Measurements from ENCODE around the gene PTPRM. TPM values are rescaled to one million over a fixed set of nuclear protein-coding genes. Genes with fewer than 3 reads are reported as not detected.

PTPRM gene
- total and polyA plus RNA-seq, 7 donors = 3.9 to 151 (median 62.8) TPM

DNA sequence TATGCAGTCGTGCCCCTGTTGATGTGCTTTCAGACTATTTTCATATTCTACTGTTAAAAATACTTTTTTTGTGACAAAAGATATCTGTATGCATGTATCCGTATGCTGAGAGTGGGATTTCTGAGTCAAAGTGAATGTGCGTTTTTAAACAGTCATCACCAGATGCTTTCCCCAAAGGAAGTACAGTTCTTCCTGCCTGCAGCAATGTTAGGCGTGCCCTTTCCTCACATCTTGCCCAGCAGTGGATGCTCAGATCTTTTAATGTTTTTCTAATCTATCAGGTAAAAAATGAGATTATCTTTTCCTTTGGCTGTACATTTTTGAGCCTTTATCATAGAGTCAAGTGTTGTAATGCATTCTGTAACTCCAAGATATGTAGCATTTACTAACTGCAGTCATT, 111.7 kb downstream of the PTPRM start:
- Histone ChIP-seq H3K4me1 (peaks cover 0 to 15% (median 7%) of the 10 kb centered on the region in 4 donors), H3K36me3 (no peaks in the 10 kb centered on the region), H3K27me3 (no peaks in the 10 kb centered on the region), H3K27ac (no peak overlapping the region), H3K9me3 (no peaks in the 10 kb centered on the region), H3K4me3 (no peak overlapping the region)
- 64 to 83% methylated on average over 4 of the region's 4 CpGs for WGBS, 2 donors
- intact Hi-C loops (cut with DNase I) = no loop called here
- no peak for DNase-seq
- TF ChIP-seq POLR2AphosphoS5 (IDR thresholded peaks at IDR 0.05) = no peak
- TF ChIP-seq POLR2A (IDR thresholded peaks at IDR 0.05) = no peak
- TF ChIP-seq, protein P1, sequence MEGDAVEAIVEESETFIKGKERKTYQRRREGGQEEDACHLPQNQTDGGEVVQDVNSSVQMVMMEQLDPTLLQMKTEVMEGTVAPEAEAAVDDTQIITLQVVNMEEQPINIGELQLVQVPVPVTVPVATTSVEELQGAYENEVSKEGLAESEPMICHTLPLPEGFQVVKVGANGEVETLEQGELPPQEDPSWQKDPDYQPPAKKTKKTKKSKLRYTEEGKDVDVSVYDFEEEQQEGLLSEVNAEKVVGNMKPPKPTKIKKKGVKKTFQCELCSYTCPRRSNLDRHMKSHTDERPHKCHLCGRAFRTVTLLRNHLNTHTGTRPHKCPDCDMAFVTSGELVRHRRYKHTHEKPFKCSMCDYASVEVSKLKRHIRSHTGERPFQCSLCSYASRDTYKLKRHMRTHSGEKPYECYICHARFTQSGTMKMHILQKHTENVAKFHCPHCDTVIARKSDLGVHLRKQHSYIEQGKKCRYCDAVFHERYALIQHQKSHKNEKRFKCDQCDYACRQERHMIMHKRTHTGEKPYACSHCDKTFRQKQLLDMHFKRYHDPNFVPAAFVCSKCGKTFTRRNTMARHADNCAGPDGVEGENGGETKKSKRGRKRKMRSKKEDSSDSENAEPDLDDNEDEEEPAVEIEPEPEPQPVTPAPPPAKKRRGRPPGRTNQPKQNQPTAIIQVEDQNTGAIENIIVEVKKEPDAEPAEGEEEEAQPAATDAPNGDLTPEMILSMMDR (IDR thresholded peaks at IDR 0.05) = no peak
- TF ChIP-seq EP300 (IDR thresholded peaks at IDR 0.05) = no peak

DNA sequence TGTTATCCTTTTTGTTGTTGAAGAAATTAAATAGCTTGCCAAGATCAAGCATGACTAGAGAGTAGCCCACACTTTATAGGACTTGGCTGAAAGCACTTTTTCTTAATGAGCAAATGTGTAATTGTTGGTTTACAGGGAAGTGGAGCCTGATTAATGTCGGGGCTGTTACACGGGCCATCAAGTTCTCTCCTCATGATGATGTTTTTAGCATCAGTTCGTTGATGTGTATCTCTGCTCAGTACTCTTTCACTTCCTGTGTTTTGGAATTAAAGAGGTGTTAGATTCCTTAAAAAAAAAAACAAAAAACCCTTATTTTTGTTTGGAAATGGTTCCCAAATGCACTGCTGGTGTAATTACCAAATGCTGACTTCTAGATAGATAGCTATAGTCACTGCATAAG, 114.2 kb downstream of the PTPRM start:
- Histone ChIP-seq H3K4me3 (no peak overlapping the region), H3K36me3 (no peaks in the 10 kb centered on the region), H3K9me3 (no peaks in the 10 kb centered on the region), H3K27me3 (no peaks in the 10 kb centered on the region), H3K27ac (no peak overlapping the region), H3K4me1 (peaks cover 0 to 15% (median 10%) of the 10 kb centered on the region in 4 donors)
- intact Hi-C loops (cut with DNase I) = no loop called here
- TF ChIP-seq POLR2AphosphoS5 (IDR thresholded peaks at IDR 0.05) (no peak), EP300 (IDR thresholded peaks at IDR 0.05) (no peak)
- DNase-seq = no peak
- WGBS, 2 donors = 64 to 67% methylated on average over 3 of the region's 3 CpGs

DNA sequence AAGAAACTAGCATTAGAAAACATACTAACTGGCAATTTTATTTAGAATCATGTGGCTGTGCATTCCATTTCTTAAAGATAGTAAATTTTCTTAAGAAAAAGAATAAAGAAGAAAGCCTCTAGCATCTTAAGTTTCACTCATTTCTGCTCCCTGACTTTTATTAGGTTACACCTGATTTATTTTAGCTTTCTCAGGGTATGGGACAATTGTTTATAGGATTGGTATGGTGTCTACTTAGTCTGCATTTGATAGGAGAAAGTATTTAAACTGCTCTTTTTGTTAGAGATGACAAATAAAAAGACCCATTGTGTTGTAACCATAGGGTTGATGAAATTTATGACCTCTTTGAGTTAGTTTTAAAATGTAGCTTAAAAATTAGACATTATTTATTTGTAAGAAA, 115.2 kb downstream of the PTPRM start:
- no peak overlapping the region for H3K27ac ChIP-seq
- H3K27me3 ChIP-seq = no peaks in the 10 kb centered on the region
- H3K36me3 ChIP-seq = no peaks in the 10 kb centered on the region
- no peak overlapping the region for H3K4me3 ChIP-seq
- H3K9me3 ChIP-seq = no peaks in the 10 kb centered on the region
- intact Hi-C loops (cut with DNase I) = no loop called here
- peaks cover 0 to 15% (median 10%) of the 10 kb centered on the region in 4 donors for H3K4me1 ChIP-seq
- no peak for DNase-seq
- TF ChIP-seq, protein P1 (IDR thresholded peaks at IDR 0.05) = no peak
- no peak for TF ChIP-seq POLR2A (IDR thresholded peaks at IDR 0.05)
- TF ChIP-seq POLR2AphosphoS5 (IDR thresholded peaks at IDR 0.05) = no peak
- TF ChIP-seq EP300 (IDR thresholded peaks at IDR 0.05) = no peak

DNA sequence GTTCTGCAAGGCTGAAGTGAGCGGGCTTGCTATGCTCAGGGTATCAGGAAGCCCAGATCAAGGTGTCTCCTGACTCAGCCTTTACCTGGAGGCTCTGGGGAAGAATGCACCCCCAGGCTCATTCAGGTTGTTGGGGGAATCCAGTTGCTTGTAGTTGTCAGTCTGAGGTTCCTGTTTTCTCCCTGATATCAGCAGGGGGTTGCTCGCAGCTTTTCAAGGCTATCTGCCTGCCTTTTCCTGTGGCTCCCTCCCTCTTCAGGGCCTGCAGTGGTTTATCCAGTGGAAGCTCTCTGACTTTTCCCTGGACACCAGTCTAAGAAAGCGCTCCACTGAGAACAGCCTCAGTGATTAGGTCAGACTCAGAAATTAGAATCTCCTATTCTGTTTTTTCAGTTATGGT, 116.6 kb downstream of the PTPRM start:
- Histone ChIP-seq H3K27ac (no peak overlapping the region), H3K4me3 (no peak overlapping the region), H3K4me1 (peaks cover 0 to 18% (median 10%) of the 10 kb centered on the region in 4 donors), H3K36me3 (no peaks in the 10 kb centered on the region), H3K9me3 (no peaks in the 10 kb centered on the region), H3K27me3 (no peaks in the 10 kb centered on the region)
- 84 to 90% methylated on average over 3 of the region's 3 CpGs for WGBS, 2 donors
- no peak for TF ChIP-seq POLR2A (IDR thresholded peaks at IDR 0.05)
- no peak for TF ChIP-seq EP300 (IDR thresholded peaks at IDR 0.05)
- TF ChIP-seq, protein P1 (IDR thresholded peaks at IDR 0.05) = no peak
- TF ChIP-seq POLR2AphosphoS5 (IDR thresholded peaks at IDR 0.05) = no peak
- intact Hi-C loops (cut with DNase I) = no loop called here
- DNase-seq = no peak

DNA sequence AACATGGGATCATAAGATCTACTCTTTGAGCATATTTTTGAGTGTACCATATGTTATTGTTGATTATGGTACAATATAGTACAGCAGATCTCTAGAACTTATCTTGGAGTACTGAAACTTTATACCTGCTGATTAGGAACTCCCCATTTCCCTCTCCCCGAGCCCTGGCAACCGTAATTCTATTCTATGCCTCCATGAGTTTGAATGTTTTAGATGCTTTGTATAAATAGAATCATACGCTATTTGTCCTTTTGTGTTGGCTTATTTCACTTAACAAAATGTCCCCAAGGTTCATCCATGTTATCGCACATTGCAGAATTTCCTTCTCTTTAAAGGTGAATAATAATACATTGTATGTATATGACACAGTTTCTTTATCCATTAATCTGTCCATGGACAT, 117.2 kb downstream of the PTPRM start:
- intact Hi-C loops (cut with DNase I) = no loop called here
- WGBS, 2 donors = 92 to 96% methylated on average over 4 of the region's 4 CpGs
- no peak for TF ChIP-seq POLR2AphosphoS5 (IDR thresholded peaks at IDR 0.05)
- TF ChIP-seq, protein P1 (IDR thresholded peaks at IDR 0.05) = no peak
- TF ChIP-seq POLR2A (IDR thresholded peaks at IDR 0.05) = no peak
- no peak for TF ChIP-seq EP300 (IDR thresholded peaks at IDR 0.05)

More for the DNA sequence above, 117.2 kb downstream of the PTPRM start:
- H3K4me1 ChIP-seq = peaks cover 0 to 19% (median 10%) of the 10 kb centered on the region in 4 donors
- no peak overlapping the region for H3K4me3 ChIP-seq
- H3K9me3 ChIP-seq = no peaks in the 10 kb centered on the region
- DNase-seq = no peak
- H3K27me3 ChIP-seq = no peaks in the 10 kb centered on the region
- H3K36me3 ChIP-seq = no peaks in the 10 kb centered on the region
- H3K27ac ChIP-seq = no peak overlapping the region

All from sigmoid colon (tissue), 7 donors.